ENCODE data around the gene BANF2. TPM values are rescaled to one million over a fixed set of nuclear protein-coding genes. Genes with fewer than 3 reads are reported as not detected.

The BANF2 gene
- total RNA-seq, 1 experiment from 2014 or later, result not detected

DNA sequence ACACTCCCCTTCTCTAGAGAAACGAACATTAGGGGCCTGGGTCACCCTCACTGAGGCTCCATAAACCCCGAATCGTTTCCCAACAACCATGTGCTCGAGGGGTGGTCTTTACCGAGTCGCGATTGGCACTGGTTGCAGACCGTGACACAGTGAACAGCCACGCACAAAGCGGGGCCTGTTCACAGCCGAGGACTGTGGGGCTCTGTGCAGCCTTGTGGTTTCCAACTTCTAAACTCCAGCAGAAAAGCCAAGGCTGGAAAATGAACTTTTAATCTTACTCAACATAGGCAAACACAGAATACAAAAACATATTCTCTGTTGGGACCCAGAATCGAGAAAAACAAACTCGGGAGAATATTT, 36.7 kb upstream of the BANF2 start:
- H2BK120ac ChIP-seq (ENCODE audit: low read depth, low read length, poor library complexity, severe bottlenecking), result no peak overlapping the region
- no peaks in the 10 kb centered on the region; the same call in none of the 2 replicates for H3K4me1 ChIP-seq (ENCODE audit: insufficient read depth, low read length)
- DNase-seq, result no peak
- no peaks in the 10 kb centered on the region for H3K27me3 ChIP-seq (ENCODE audit: insufficient read depth, low read length)
- Mint-ChIP-seq H3K4me3 (no peak overlapping the region), H3K36me3 (ENCODE audit: insufficient read depth in 1 of 3, low read depth in 3 of 3) (peaks cover 27 to 33% (median 30%) of the 10 kb centered on the region in 3 experiments), H3K9me3 (peaks cover 9 to 18% of the 10 kb centered on the region in 2 experiments), H3K27ac (0 out of 7 replicates have a peak overlapping the region, but pooled peaks of 1 of the 3 experiments have one; percentile 11), H3K27me3 (ENCODE audit: low read depth) (no peaks in the 10 kb centered on the region; the same call in 1 of the 2 replicates), H3K4me1 (peaks cover 19 to 32% of the 10 kb centered on the region in 2 experiments)
- H2AFZ ChIP-seq (ENCODE audit: low read length), result no peak overlapping the region
- no peak overlapping the region for H3K18ac ChIP-seq (ENCODE audit: insufficient read length, low read depth, low read length)
- H2BK20ac ChIP-seq (ENCODE audit: low read depth, low read length, poor library complexity, severe bottlenecking), result no peak overlapping the region
- H3K79me1 ChIP-seq (ENCODE audit: insufficient read depth, low read depth, low read length, poor library complexity, severe bottlenecking), result peaks cover 4% of the 10 kb centered on the region
- TF ChIP-seq, protein P1, sequence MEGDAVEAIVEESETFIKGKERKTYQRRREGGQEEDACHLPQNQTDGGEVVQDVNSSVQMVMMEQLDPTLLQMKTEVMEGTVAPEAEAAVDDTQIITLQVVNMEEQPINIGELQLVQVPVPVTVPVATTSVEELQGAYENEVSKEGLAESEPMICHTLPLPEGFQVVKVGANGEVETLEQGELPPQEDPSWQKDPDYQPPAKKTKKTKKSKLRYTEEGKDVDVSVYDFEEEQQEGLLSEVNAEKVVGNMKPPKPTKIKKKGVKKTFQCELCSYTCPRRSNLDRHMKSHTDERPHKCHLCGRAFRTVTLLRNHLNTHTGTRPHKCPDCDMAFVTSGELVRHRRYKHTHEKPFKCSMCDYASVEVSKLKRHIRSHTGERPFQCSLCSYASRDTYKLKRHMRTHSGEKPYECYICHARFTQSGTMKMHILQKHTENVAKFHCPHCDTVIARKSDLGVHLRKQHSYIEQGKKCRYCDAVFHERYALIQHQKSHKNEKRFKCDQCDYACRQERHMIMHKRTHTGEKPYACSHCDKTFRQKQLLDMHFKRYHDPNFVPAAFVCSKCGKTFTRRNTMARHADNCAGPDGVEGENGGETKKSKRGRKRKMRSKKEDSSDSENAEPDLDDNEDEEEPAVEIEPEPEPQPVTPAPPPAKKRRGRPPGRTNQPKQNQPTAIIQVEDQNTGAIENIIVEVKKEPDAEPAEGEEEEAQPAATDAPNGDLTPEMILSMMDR (conservative IDR thresholded peaks at IDR 0.05), result no peak
- no peak overlapping the region for H2BK5ac ChIP-seq (ENCODE audit: insufficient read length, low read length)
- H4K20me1 ChIP-seq (ENCODE audit: control insufficient read depth, insufficient read depth, insufficient read length), result no peaks in the 10 kb centered on the region
- no peak overlapping the region for H3K14ac ChIP-seq (ENCODE audit: insufficient read depth, low read length)
- no peaks in the 10 kb centered on the region for H3K9me3 ChIP-seq (ENCODE audit: control insufficient read depth, low read depth, low read length)
- H3T11ph ChIP-seq (ENCODE audit: low read length), result no peak overlapping the region
- H4K5ac ChIP-seq (ENCODE audit: insufficient read length, low read depth, low read length), result no peak overlapping the region
- H3K79me2 ChIP-seq (ENCODE audit: insufficient read depth, low read length), result peaks cover 24% of the 10 kb centered on the region; the same call in 1 of the 2 replicates
- H3K27ac ChIP-seq (ENCODE audit: insufficient read length, low read depth, low read length), result no peak overlapping the region
- no peaks in the 10 kb centered on the region for H3K23me2 ChIP-seq (ENCODE audit: insufficient read length, low read depth, low read length, poor library complexity, severe bottlenecking)
- H3K4ac ChIP-seq (ENCODE audit: low read depth, low read length), result no peak overlapping the region
- H4K91ac ChIP-seq (ENCODE audit: insufficient read length, low read depth, low read length), result no peak overlapping the region
- no peak overlapping the region for H3K4me2 ChIP-seq (ENCODE audit: insufficient read depth, insufficient read length, low read length)
- H3K56ac ChIP-seq (ENCODE audit: insufficient read length, low read depth, low read length), result no peak overlapping the region
- H2BK15ac ChIP-seq (ENCODE audit: low read depth, low read length), result no peak overlapping the region
- no peak overlapping the region for H3K23ac ChIP-seq (ENCODE audit: insufficient read length, low read depth, low read length)
- no peak overlapping the region for H3K9ac ChIP-seq (ENCODE audit: extremely low read depth, insufficient read length, low read length)
- H2BK12ac ChIP-seq (ENCODE audit: insufficient read length, low read depth, low read length), result no peak overlapping the region
- H4K8ac ChIP-seq (replicated peaks; ENCODE audit: insufficient read length, low read depth, low read length), result no peak overlapping the region
- WGBS (ENCODE audit: extremely low coverage, insufficient read length, low lambda C conversion rate), result no CpG with 5 or more reads among the region's 13 CpGs
- no peak overlapping the region for H2AK5ac ChIP-seq (ENCODE audit: insufficient read length, low read length)
